IMR-90 (cell line): ENCODE results near the gene CEBPB. TPM values are rescaled to one million over a fixed set of nuclear protein-coding genes. Genes with fewer than 3 reads are reported as not detected.

ENCODE experiments used
- ATAC-seq: fragments of 200-7000 bp; cut with Tn5 transposase; 2 replicates; pipeline ENCODE4 v1.9.1; 2020; ENCODE audit warnings: low read depth, mild to moderate bottlenecking, moderate library complexity
- BruUV-seq: library from RNA; stranded (reverse); fragments of 400-500 nt; replicated peaks from 2 replicates; lab custom pipeline; 2021; lab: Mats Ljungman, UMichigan
- CTCF ChIA-PET: fragments of 300-600 bp; formaldehyde crosslinking; extraction: SDS; loops from one replicate; lab custom pipeline; 2021; ENCODE audit warnings: antibody characterized with exemption; lab: Yijun Ruan, JAX
- POLR2A ChIA-PET: fragments of 300-600 bp; sonication (Branson Sonifier 250); formaldehyde crosslinking; loops from one replicate; lab custom pipeline; 2022; ENCODE audit warnings: antibody characterized with exemption; ENCODE audit not compliant: unreplicated experiment; lab: Charles Lee
- DNase-seq: peaks from one replicate; pipeline ENCODE4 v3.0.0; 2013
- H2AFZ ChIP-seq: replicated peaks from 2 replicates; pipeline ENCODE3; 2013; ENCODE audit warnings: low read length, mild to moderate bottlenecking; ENCODE audit not compliant: poor library complexity
- H2AK5ac ChIP-seq: 2 replicates; pipeline ENCODE4 v1.6.1; 2013; ENCODE audit warnings: low read depth, low read length, inconsistent platforms
- H2AK9ac ChIP-seq: replicated peaks from 2 replicates; pipeline ENCODE3; 2013; ENCODE audit warnings: mild to moderate bottlenecking, low read depth, low read length, moderate library complexity; ENCODE audit not compliant: poor library complexity
- H2BK120ac ChIP-seq: 2 replicates; pipeline ENCODE4 v1.6.1; 2013; ENCODE audit warnings: low read depth, low read length, inconsistent platforms
- H2BK15ac ChIP-seq: 3 replicates; pipeline ENCODE4 v1.6.1; 2013; ENCODE audit warnings: low read depth, low read length, inconsistent platforms
- H2BK20ac ChIP-seq: 2 replicates; pipeline ENCODE4 v1.6.1; 2013; ENCODE audit warnings: low read depth, mild to moderate bottlenecking, inconsistent platforms, low read length, moderate library complexity
- H2BK5ac ChIP-seq: 2 replicates; pipeline ENCODE4 v1.6.1; 2013; ENCODE audit warnings: mild to moderate bottlenecking, low read depth, low read length, inconsistent platforms; ENCODE audit not compliant: poor library complexity, severe bottlenecking
- H3K14ac ChIP-seq: replicated peaks from 2 replicates; pipeline ENCODE4 v1.6.1; 2013; ENCODE audit warnings: low read depth, low read length, inconsistent platforms
- H3K18ac ChIP-seq: 2 replicates; pipeline ENCODE4 v1.6.1; 2013; ENCODE audit warnings: low read depth, low read length, control low read depth
- H3K23ac ChIP-seq: 2 replicates; pipeline ENCODE4 v1.6.1; 2013; ENCODE audit warnings: low read depth, low read length, inconsistent platforms
- H3K27ac ChIP-seq: 2 replicates; pipeline ENCODE4 v1.5.1; 2013; ENCODE audit warnings: mild to moderate bottlenecking, control low read depth, low read length; ENCODE audit not compliant: insufficient read depth
- H3K27me3 ChIP-seq: 2 replicates; pipeline ENCODE4 v1.6.1; 2013; ENCODE audit warnings: low read length; ENCODE audit not compliant: control insufficient read depth, insufficient read depth
- H3K36me3 ChIP-seq: 2 replicates; pipeline ENCODE4 v1.6.1; 2013; ENCODE audit warnings: low read length, mixed read lengths; ENCODE audit not compliant: control insufficient read depth, insufficient read depth
- H3K4ac ChIP-seq: 2 replicates; pipeline ENCODE4 v1.6.1; 2013; ENCODE audit warnings: low read depth, low read length, inconsistent platforms
- H3K4me1 ChIP-seq: 2 replicates; pipeline ENCODE4 v1.6.1; 2013; ENCODE audit warnings: low read length, mixed read lengths; ENCODE audit not compliant: control insufficient read depth, insufficient read depth
- H3K4me2 ChIP-seq: 2 replicates; pipeline ENCODE4 v1.6.1; 2013; ENCODE audit warnings: low read depth, mild to moderate bottlenecking, control low read depth, low read length, moderate library complexity
- H3K4me3 ChIP-seq: 2 replicates; pipeline ENCODE4 v1.5.1; 2013; ENCODE audit warnings: low read depth, mild to moderate bottlenecking, control low read depth, low read length, moderate library complexity; ENCODE audit not compliant: insufficient read depth
- H3K56ac ChIP-seq: 2 replicates; pipeline ENCODE4 v1.6.1; 2013; ENCODE audit warnings: low read length, inconsistent platforms; ENCODE audit not compliant: insufficient read depth; ENCODE audit errors: extremely low read depth
- H3K79me1 ChIP-seq, 2 experiments: 2 replicates each; pipeline ENCODE4 v1.6.1; 2013; ENCODE audit warnings: low read length in 2 of 2, inconsistent platforms in 1 of 2, low read depth in 1 of 2
- H3K9ac ChIP-seq: 2 replicates; pipeline ENCODE4 v1.6.1; 2013; ENCODE audit warnings: low read depth, low read length, control low read depth
- H3K9me1 ChIP-seq: 2 replicates; pipeline ENCODE4 v1.6.1; 2013; ENCODE audit warnings: low read length, inconsistent platforms; ENCODE audit not compliant: insufficient read depth
- H3K9me3 ChIP-seq: 2 replicates; pipeline ENCODE4 v1.6.1; 2013; ENCODE audit warnings: low read length; ENCODE audit not compliant: control insufficient read depth, insufficient read depth
- H4K20me1 ChIP-seq: 2 replicates; pipeline ENCODE4 v1.6.1; 2013; ENCODE audit warnings: low read length, inconsistent platforms; ENCODE audit not compliant: insufficient read depth
- H4K5ac ChIP-seq: 2 replicates; pipeline ENCODE4 v1.6.1; 2013; ENCODE audit warnings: mild to moderate bottlenecking, low read depth, low read length, control low read depth
- H4K8ac ChIP-seq, 2 experiments: 2 replicates each; pipeline ENCODE4 v1.6.1; 2013; ENCODE audit warnings: low read depth in 2 of 2, low read length in 2 of 2, control low read depth in 1 of 2, inconsistent platforms in 1 of 2
- H4K91ac ChIP-seq: 2 replicates; pipeline ENCODE4 v1.6.1; 2013; ENCODE audit warnings: low read depth, low read length, inconsistent platforms; ENCODE audit not compliant: insufficient read depth
- BHLHE40 ChIP-seq: fragments of 150-350 bp; IDR thresholded peaks from 2 replicates; pipeline ENCODE4 v1.6.1; 2016; ENCODE audit warnings: mild to moderate bottlenecking, low read depth, low read length
- CEBPB ChIP-seq: IDR thresholded peaks from 2 replicates; pipeline ENCODE4 v1.6.1; 2012; ENCODE audit warnings: low read depth, low read length, improper control_type of control experiment
- CHD1 ChIP-seq: IDR thresholded peaks from 2 replicates; pipeline ENCODE4 v1.6.1; 2012; ENCODE audit warnings: low read depth, low read length, improper control_type of control experiment
- CTCF ChIP-seq: conservative IDR thresholded peaks from 2 replicates; pipeline ENCODE4 v1.5.1; 2012; ENCODE audit warnings: mild to moderate bottlenecking, low read depth, low read length, improper control_type of control experiment
- MAZ ChIP-seq: IDR thresholded peaks from 2 replicates; pipeline ENCODE4 v1.6.1; 2012; ENCODE audit warnings: low read depth, mild to moderate bottlenecking, low read length, improper control_type of control experiment, moderate library complexity, borderline replicate concordance
- POLR2A ChIP-seq: IDR thresholded peaks from 2 replicates; pipeline ENCODE4 v1.6.1; 2012; ENCODE audit warnings: mild to moderate bottlenecking, low read depth, low read length
- RFX5 ChIP-seq: IDR thresholded peaks from 2 replicates; pipeline ENCODE4 v1.8.0; 2012; ENCODE audit warnings: low read depth, mild to moderate bottlenecking, low read length, moderate library complexity
- USF2 ChIP-seq: fragments of 150-350 bp; IDR thresholded peaks from 2 replicates; pipeline ENCODE4 v1.6.1; 2017; ENCODE audit warnings: mild to moderate bottlenecking, antibody characterized with exemption, low read length, low read depth
- WGBS, 2 experiments: methylation state at CpG; one replicate each; pipeline versions ENCODE4 v1.1.5 to v1.1.7; 2013; ENCODE audit warnings: missing lambda C conversion rate in 2 of 2; ENCODE audit not compliant: insufficient read length in 1 of 2; ENCODE audit errors: extremely low coverage in 2 of 2; 5-methylcytosine and 5-hydroxymethylcytosine counted together
- dilution Hi-C: fragments of 300-500 bp; cut with HindIII; formaldehyde crosslinking; loops from one replicate; pipeline ENCODE4 v1.14.3; 2018; ENCODE audit warnings: low sequenced_read_pairs; ENCODE audit not compliant: unreplicated experiment
- in situ Hi-C: fragments of 300-500 bp; cut with MboI; formaldehyde crosslinking; loops from 3 replicates; pipeline ENCODE4 v1.14.3; 2019; ENCODE audit warnings: low sequenced_read_pairs, inconsistent platforms, mixed read lengths
- intact Hi-C: fragments of 100-400 bp; cut with micrococcal nuclease; formaldehyde crosslinking; loops from 2 replicates; pipeline ENCODE4 v1.10.0; 2022
- polyA plus RNA-seq, 3 experiments: library from polyadenylated mRNA; depleted of rRNA; stranded (reverse); fragments of >200 nt; gene quantifications; 2 replicates each; pipeline ENCODE4 v1.2.3, GENCODE V29; 2012; ENCODE audit warnings: low replicate concordance in 1 of 3
- total RNA-seq: library from RNA; depleted of rRNA; stranded (reverse); fragments of >200 nt; gene quantifications from 2 replicates; pipeline ENCODE4 v1.2.3, GENCODE V29; 2012

CEBPB gene
- total and polyA plus RNA-seq, 2 of the 4 experiments (the other 2 are of a cell fraction), result 3.4 to 17.4 TPM

GRCh38 chr20:50233325-50234212, 42.9 kb downstream of the CEBPB start:
- dilution Hi-C loops, result no loop called here
- Histone ChIP-seq H2BK20ac (no peak overlapping the region), H3K56ac (no peak overlapping the region), H2BK15ac (peak overlapping the region; percentile 23; the same call in 2 of the 3 replicates), H3K79me1 (no peaks in the 10 kb centered on the region), H3K4me2 (no peak overlapping the region), H2BK5ac (no peak overlapping the region), H3K4me3 (no peak overlapping the region), H3K14ac (no peak overlapping the region), H4K8ac (no peak overlapping the region), H4K5ac (no peak overlapping the region), H3K4ac (peak overlapping the region; percentile 75; the same call in 1 of the 2 replicates), H3K23ac (no peak overlapping the region), H4K20me1 (no peaks in the 10 kb centered on the region), H3K27me3 (no peaks in the 10 kb centered on the region), H2AK9ac (peak overlapping the region; percentile 78), H3K9me1 (peaks cover 5% of the 10 kb centered on the region; the same call in 1 of the 2 replicates), H3K36me3 (no peaks in the 10 kb centered on the region), H2BK120ac (no peak overlapping the region), H3K18ac (no peak overlapping the region), H3K27ac (no peak overlapping the region), H2AK5ac (0 out of 2 replicates have a peak overlapping the region, but pooled peaks have one; percentile 94), H2AFZ (peak overlapping the region; percentile 70), H3K9me3 (no peaks in the 10 kb centered on the region), H3K4me1 (no peaks in the 10 kb centered on the region), H4K91ac (no peak overlapping the region), H3K9ac (no peak overlapping the region)
- in situ Hi-C loops, result no loop called here
- BruUV-seq, result no TSS peak
- DNase-seq, result no peak
- TF ChIP-seq MAZ (no peak), POLR2A (no peak), RFX5 (no peak), CHD1 (no peak), USF2 (no peak), CTCF (no peak), BHLHE40 (no peak), CEBPB (no peak)
- intact Hi-C loops, result no loop called here
- WGBS, 2 experiments, result 44% methylated on average over 3 of the region's 19 CpGs; no CpG with 5 or more reads in 1 of the 2 experiments
- ChIA-PET CTCF (no interaction called here), POLR2A (no interaction called here)
- ATAC-seq, result no peak
